IMR-90 (cell line): ENCODE results near the gene SLC7A6OS. TPM values are rescaled to one million over a fixed set of nuclear protein-coding genes. Genes with fewer than 3 reads are reported as not detected.

ENCODE experiments used
- ATAC-seq: fragments of 200-7000 bp; cut with Tn5 transposase; 2 replicates; pipeline ENCODE4 v1.9.1; 2020; ENCODE audit warnings: low read depth, mild to moderate bottlenecking, moderate library complexity
- BruUV-seq: library from RNA; stranded (reverse); fragments of 400-500 nt; replicated peaks from 2 replicates; lab custom pipeline; 2021; lab: Mats Ljungman, UMichigan
- CTCF ChIA-PET: fragments of 300-600 bp; formaldehyde crosslinking; extraction: SDS; loops from one replicate; lab custom pipeline; 2021; ENCODE audit warnings: antibody characterized with exemption; lab: Yijun Ruan, JAX
- POLR2A ChIA-PET: fragments of 300-600 bp; sonication (Branson Sonifier 250); formaldehyde crosslinking; loops from one replicate; lab custom pipeline; 2022; ENCODE audit warnings: antibody characterized with exemption; ENCODE audit not compliant: unreplicated experiment; lab: Charles Lee
- DNase-seq: peaks from one replicate; pipeline ENCODE4 v3.0.0; 2013
- H2AFZ ChIP-seq: replicated peaks from 2 replicates; pipeline ENCODE3; 2013; ENCODE audit warnings: low read length, mild to moderate bottlenecking; ENCODE audit not compliant: poor library complexity
- H2AK5ac ChIP-seq: 2 replicates; pipeline ENCODE4 v1.6.1; 2013; ENCODE audit warnings: low read depth, low read length, inconsistent platforms
- H2AK9ac ChIP-seq: replicated peaks from 2 replicates; pipeline ENCODE3; 2013; ENCODE audit warnings: mild to moderate bottlenecking, low read depth, low read length, moderate library complexity; ENCODE audit not compliant: poor library complexity
- H2BK120ac ChIP-seq: 2 replicates; pipeline ENCODE4 v1.6.1; 2013; ENCODE audit warnings: low read depth, low read length, inconsistent platforms
- H2BK15ac ChIP-seq: 3 replicates; pipeline ENCODE4 v1.6.1; 2013; ENCODE audit warnings: low read depth, low read length, inconsistent platforms
- H2BK20ac ChIP-seq: 2 replicates; pipeline ENCODE4 v1.6.1; 2013; ENCODE audit warnings: low read depth, mild to moderate bottlenecking, inconsistent platforms, low read length, moderate library complexity
- H2BK5ac ChIP-seq: 2 replicates; pipeline ENCODE4 v1.6.1; 2013; ENCODE audit warnings: mild to moderate bottlenecking, low read depth, low read length, inconsistent platforms; ENCODE audit not compliant: poor library complexity, severe bottlenecking
- H3K14ac ChIP-seq: replicated peaks from 2 replicates; pipeline ENCODE4 v1.6.1; 2013; ENCODE audit warnings: low read depth, low read length, inconsistent platforms
- H3K18ac ChIP-seq: 2 replicates; pipeline ENCODE4 v1.6.1; 2013; ENCODE audit warnings: low read depth, low read length, control low read depth
- H3K23ac ChIP-seq: 2 replicates; pipeline ENCODE4 v1.6.1; 2013; ENCODE audit warnings: low read depth, low read length, inconsistent platforms
- H3K27ac ChIP-seq: 2 replicates; pipeline ENCODE4 v1.5.1; 2013; ENCODE audit warnings: mild to moderate bottlenecking, control low read depth, low read length; ENCODE audit not compliant: insufficient read depth
- H3K27me3 ChIP-seq: 2 replicates; pipeline ENCODE4 v1.6.1; 2013; ENCODE audit warnings: low read length; ENCODE audit not compliant: control insufficient read depth, insufficient read depth
- H3K36me3 ChIP-seq: 2 replicates; pipeline ENCODE4 v1.6.1; 2013; ENCODE audit warnings: low read length, mixed read lengths; ENCODE audit not compliant: control insufficient read depth, insufficient read depth
- H3K4ac ChIP-seq: 2 replicates; pipeline ENCODE4 v1.6.1; 2013; ENCODE audit warnings: low read depth, low read length, inconsistent platforms
- H3K4me1 ChIP-seq: 2 replicates; pipeline ENCODE4 v1.6.1; 2013; ENCODE audit warnings: low read length, mixed read lengths; ENCODE audit not compliant: control insufficient read depth, insufficient read depth
- H3K4me2 ChIP-seq: 2 replicates; pipeline ENCODE4 v1.6.1; 2013; ENCODE audit warnings: low read depth, mild to moderate bottlenecking, control low read depth, low read length, moderate library complexity
- H3K4me3 ChIP-seq: 2 replicates; pipeline ENCODE4 v1.5.1; 2013; ENCODE audit warnings: low read depth, mild to moderate bottlenecking, control low read depth, low read length, moderate library complexity; ENCODE audit not compliant: insufficient read depth
- H3K56ac ChIP-seq: 2 replicates; pipeline ENCODE4 v1.6.1; 2013; ENCODE audit warnings: low read length, inconsistent platforms; ENCODE audit not compliant: insufficient read depth; ENCODE audit errors: extremely low read depth
- H3K79me1 ChIP-seq, 2 experiments: 2 replicates each; pipeline ENCODE4 v1.6.1; 2013; ENCODE audit warnings: low read length in 2 of 2, inconsistent platforms in 1 of 2, low read depth in 1 of 2
- H3K9ac ChIP-seq: 2 replicates; pipeline ENCODE4 v1.6.1; 2013; ENCODE audit warnings: low read depth, low read length, control low read depth
- H3K9me1 ChIP-seq: 2 replicates; pipeline ENCODE4 v1.6.1; 2013; ENCODE audit warnings: low read length, inconsistent platforms; ENCODE audit not compliant: insufficient read depth
- H3K9me3 ChIP-seq: 2 replicates; pipeline ENCODE4 v1.6.1; 2013; ENCODE audit warnings: low read length; ENCODE audit not compliant: control insufficient read depth, insufficient read depth
- H4K20me1 ChIP-seq: 2 replicates; pipeline ENCODE4 v1.6.1; 2013; ENCODE audit warnings: low read length, inconsistent platforms; ENCODE audit not compliant: insufficient read depth
- H4K5ac ChIP-seq: 2 replicates; pipeline ENCODE4 v1.6.1; 2013; ENCODE audit warnings: mild to moderate bottlenecking, low read depth, low read length, control low read depth
- H4K8ac ChIP-seq, 2 experiments: 2 replicates each; pipeline ENCODE4 v1.6.1; 2013; ENCODE audit warnings: low read depth in 2 of 2, low read length in 2 of 2, control low read depth in 1 of 2, inconsistent platforms in 1 of 2
- H4K91ac ChIP-seq: 2 replicates; pipeline ENCODE4 v1.6.1; 2013; ENCODE audit warnings: low read depth, low read length, inconsistent platforms; ENCODE audit not compliant: insufficient read depth
- CEBPB ChIP-seq: IDR thresholded peaks from 2 replicates; pipeline ENCODE4 v1.6.1; 2012; ENCODE audit warnings: low read depth, low read length, improper control_type of control experiment
- CHD1 ChIP-seq: IDR thresholded peaks from 2 replicates; pipeline ENCODE4 v1.6.1; 2012; ENCODE audit warnings: low read depth, low read length, improper control_type of control experiment
- FOS ChIP-seq: fragments of 150-350 bp; IDR thresholded peaks from 2 replicates; pipeline ENCODE4 v1.6.1; 2016; ENCODE audit warnings: low read depth, low read length
- MAFK ChIP-seq: IDR thresholded peaks from 2 replicates; pipeline ENCODE4 v1.6.1; 2012; ENCODE audit warnings: low read depth, low read length, improper control_type of control experiment
- MAZ ChIP-seq: IDR thresholded peaks from 2 replicates; pipeline ENCODE4 v1.6.1; 2012; ENCODE audit warnings: low read depth, mild to moderate bottlenecking, low read length, improper control_type of control experiment, moderate library complexity, borderline replicate concordance
- MXI1 ChIP-seq: IDR thresholded peaks from 2 replicates; pipeline ENCODE4 v1.6.1; 2012; ENCODE audit warnings: low read depth, mild to moderate bottlenecking, low read length, moderate library complexity, borderline replicate concordance
- NFE2L2 ChIP-seq: fragments of 150-350 bp; IDR thresholded peaks from 2 replicates; pipeline ENCODE4 v1.6.1; 2016; ENCODE audit warnings: low read depth, mild to moderate bottlenecking, low read length
- POLR2A ChIP-seq: IDR thresholded peaks from 2 replicates; pipeline ENCODE4 v1.6.1; 2012; ENCODE audit warnings: mild to moderate bottlenecking, low read depth, low read length
- RAD21 ChIP-seq: IDR thresholded peaks from 2 replicates; pipeline ENCODE4 v1.6.1; 2012; ENCODE audit warnings: low read length, improper control_type of control experiment
- RCOR1 ChIP-seq: IDR thresholded peaks from 2 replicates; pipeline ENCODE4 v1.6.1; 2012; ENCODE audit warnings: mild to moderate bottlenecking, low read length, improper control_type of control experiment; ENCODE audit not compliant: insufficient replicate concordance
- RFX5 ChIP-seq: IDR thresholded peaks from 2 replicates; pipeline ENCODE4 v1.8.0; 2012; ENCODE audit warnings: low read depth, mild to moderate bottlenecking, low read length, moderate library complexity
- SMC3 ChIP-seq: fragments of 150-350 bp; IDR thresholded peaks from 2 replicates; pipeline ENCODE4 v1.6.1; 2016; ENCODE audit warnings: low read depth, mild to moderate bottlenecking, antibody characterized with exemption, low read length, moderate library complexity
- WGBS, 2 experiments: methylation state at CpG; one replicate each; pipeline versions ENCODE4 v1.1.5 to v1.1.7; 2013; ENCODE audit warnings: missing lambda C conversion rate in 2 of 2; ENCODE audit not compliant: insufficient read length in 1 of 2; ENCODE audit errors: extremely low coverage in 2 of 2; 5-methylcytosine and 5-hydroxymethylcytosine counted together
- dilution Hi-C: fragments of 300-500 bp; cut with HindIII; formaldehyde crosslinking; loops from one replicate; pipeline ENCODE4 v1.14.3; 2018; ENCODE audit warnings: low sequenced_read_pairs; ENCODE audit not compliant: unreplicated experiment
- in situ Hi-C: fragments of 300-500 bp; cut with MboI; formaldehyde crosslinking; loops from 3 replicates; pipeline ENCODE4 v1.14.3; 2019; ENCODE audit warnings: low sequenced_read_pairs, inconsistent platforms, mixed read lengths
- intact Hi-C: fragments of 100-400 bp; cut with micrococcal nuclease; formaldehyde crosslinking; loops from 2 replicates; pipeline ENCODE4 v1.10.0; 2022
- polyA plus RNA-seq, 3 experiments: library from polyadenylated mRNA; depleted of rRNA; stranded (reverse); fragments of >200 nt; gene quantifications; 2 replicates each; pipeline ENCODE4 v1.2.3, GENCODE V29; 2012; ENCODE audit warnings: low replicate concordance in 1 of 3
- total RNA-seq: library from RNA; depleted of rRNA; stranded (reverse); fragments of >200 nt; gene quantifications from 2 replicates; pipeline ENCODE4 v1.2.3, GENCODE V29; 2012
- TF ChIP-seq, protein P1 (sequence below): fragments of 150-350 bp; IDR thresholded peaks from 2 replicates; pipeline ENCODE4 v1.6.1; 2017; ENCODE audit warnings: mild to moderate bottlenecking, antibody characterized with exemption, low read length, low read depth
- TF ChIP-seq, protein P2 (sequence below): fragments of 150-350 bp; IDR thresholded peaks from 2 replicates; pipeline ENCODE4 v1.6.1; 2016; ENCODE audit warnings: low read depth, mild to moderate bottlenecking, low read length, moderate library complexity, borderline replicate concordance

The SLC7A6OS gene
- total and polyA plus RNA-seq, 2 of the 4 experiments (the other 2 are of a cell fraction) = 6.8 to 8.4 TPM

DNA sequence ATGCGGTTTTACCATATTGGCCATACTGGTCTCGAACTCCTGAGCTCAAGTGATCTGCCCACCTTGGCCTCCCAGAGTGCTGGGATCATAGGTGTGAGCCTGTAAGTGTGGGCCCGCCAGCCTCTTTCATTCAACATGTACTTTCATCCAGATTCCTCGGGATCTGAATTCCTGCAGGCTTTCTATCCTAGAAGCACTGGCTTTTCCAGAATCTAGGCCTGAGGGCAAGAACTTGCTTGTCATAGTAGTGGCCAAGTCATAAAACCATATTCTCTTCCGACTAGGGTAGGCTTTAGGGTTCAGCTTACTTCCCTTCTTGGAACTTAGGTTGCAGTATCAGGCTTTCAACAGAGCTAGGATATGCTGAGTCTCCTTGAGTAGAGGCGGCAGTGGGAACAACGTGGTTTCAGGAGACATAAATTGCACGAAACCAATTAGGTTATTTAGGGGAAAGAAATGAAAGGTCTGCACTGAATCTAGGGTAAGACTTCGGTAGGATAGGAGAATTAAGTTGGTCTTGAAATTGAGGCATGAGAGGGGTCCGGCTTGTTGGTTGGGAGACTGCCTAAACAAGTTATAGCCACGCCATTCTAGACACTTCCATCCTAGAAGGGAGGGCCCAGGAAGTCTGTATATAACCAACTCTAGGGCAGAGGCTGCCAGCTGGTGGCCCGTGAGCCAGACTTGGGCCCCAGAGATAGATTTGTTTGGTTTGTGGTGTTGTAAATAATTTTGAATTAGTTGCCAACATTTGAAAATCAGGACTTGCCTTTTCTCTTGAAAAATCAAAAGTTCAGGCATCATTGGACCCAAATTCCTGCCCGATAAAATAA, 30.8 kb downstream of the SLC7A6OS start:
- Histone ChIP-seq H3K27ac (no peak overlapping the region), H2BK5ac (no peak overlapping the region), H2AFZ (no peak overlapping the region), H2AK9ac (no peak overlapping the region), H3K4me2 (no peak overlapping the region), H3K9ac (no peak overlapping the region), H3K4me3 (no peak overlapping the region), H3K79me1 (peaks cover 7 to 66% of the 10 kb centered on the region in 2 experiments; a peak in 2 of 4 replicates), H3K56ac (no peak overlapping the region), H3K27me3 (no peaks in the 10 kb centered on the region), H2AK5ac (no peak overlapping the region), H3K18ac (no peak overlapping the region), H3K4me1 (no peaks in the 10 kb centered on the region; the same call in 1 of the 2 replicates), H4K8ac (no peak overlapping the region), H3K4ac (no peak overlapping the region), H2BK120ac (no peak overlapping the region), H3K36me3 (peaks cover 17% of the 10 kb centered on the region), H3K14ac (no peak overlapping the region), H3K9me3 (no peaks in the 10 kb centered on the region), H2BK20ac (no peak overlapping the region), H3K23ac (no peak overlapping the region; the same call in 1 of the 2 replicates), H2BK15ac (no peak overlapping the region), H3K9me1 (no peaks in the 10 kb centered on the region), H4K20me1 (peaks cover 48% of the 10 kb centered on the region), H4K91ac (no peak overlapping the region), H4K5ac (no peak overlapping the region)
- BruUV-seq = no TSS peak
- intact Hi-C loops = loop anchor here (2.0 kb wide), 1 partner anchor 13 kb away; no protein-coding TSS in a partner anchor
- in situ Hi-C loops = no loop called here
- no peak for DNase-seq
- ChIA-PET CTCF (interaction anchor here (0.7 to 1.1 kb wide), 3 partner anchors 16 to 133 kb away, joined by 3 read pairs; partner anchors contain the start of genes PRMT7, SLC7A6 and SLC7A6OS), POLR2A (interaction anchor here (0.6 to 1.0 kb wide), 2 partner anchors 8 to 361 kb away, joined by 3 read pairs; no protein-coding TSS in a partner anchor)
- WGBS, 2 experiments = 100% methylated on average over 3 of the region's 13 CpGs; no CpG with 5 or more reads in 1 of the 2 experiments
- ATAC-seq = no peak
- dilution Hi-C loops = no loop called here
- TF ChIP-seq FOS (no peak), NFE2L2 (no peak), RFX5 (no peak), MAZ (no peak), CHD1 (no peak), MXI1 (no peak), MAFK (no peak), RAD21 (no peak), RCOR1 (no peak), CEBPB (no peak), POLR2A (no peak), SMC3 (no peak)
- TF ChIP-seq, protein P1, sequence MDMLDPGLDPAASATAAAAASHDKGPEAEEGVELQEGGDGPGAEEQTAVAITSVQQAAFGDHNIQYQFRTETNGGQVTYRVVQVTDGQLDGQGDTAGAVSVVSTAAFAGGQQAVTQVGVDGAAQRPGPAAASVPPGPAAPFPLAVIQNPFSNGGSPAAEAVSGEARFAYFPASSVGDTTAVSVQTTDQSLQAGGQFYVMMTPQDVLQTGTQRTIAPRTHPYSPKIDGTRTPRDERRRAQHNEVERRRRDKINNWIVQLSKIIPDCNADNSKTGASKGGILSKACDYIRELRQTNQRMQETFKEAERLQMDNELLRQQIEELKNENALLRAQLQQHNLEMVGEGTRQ = no peak
- TF ChIP-seq, protein P2, sequence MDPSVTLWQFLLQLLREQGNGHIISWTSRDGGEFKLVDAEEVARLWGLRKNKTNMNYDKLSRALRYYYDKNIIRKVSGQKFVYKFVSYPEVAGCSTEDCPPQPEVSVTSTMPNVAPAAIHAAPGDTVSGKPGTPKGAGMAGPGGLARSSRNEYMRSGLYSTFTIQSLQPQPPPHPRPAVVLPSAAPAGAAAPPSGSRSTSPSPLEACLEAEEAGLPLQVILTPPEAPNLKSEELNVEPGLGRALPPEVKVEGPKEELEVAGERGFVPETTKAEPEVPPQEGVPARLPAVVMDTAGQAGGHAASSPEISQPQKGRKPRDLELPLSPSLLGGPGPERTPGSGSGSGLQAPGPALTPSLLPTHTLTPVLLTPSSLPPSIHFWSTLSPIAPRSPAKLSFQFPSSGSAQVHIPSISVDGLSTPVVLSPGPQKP = no peak
